ENCODE results near the gene PLA2G4E. TPM values are rescaled to one million over a fixed set of nuclear protein-coding genes. Genes with fewer than 3 reads are reported as not detected.

Gene PLA2G4E
- total and polyA plus RNA-seq, 11 donors: 0.01 to 1.1 (median 0.05) TPM; not detected in 6

- DNase-seq: no peak
- Histone ChIP-seq H3K27me3 (peaks cover 0 to 3% (median 0%) of the 10 kb centered on the region in 9 donors), H3K4me3 (no peak overlapping the region), H3K27ac (no peak overlapping the region), H3K36me3 (no peaks in the 10 kb centered on the region), H3K9me3 (no peaks in the 10 kb centered on the region), H3K4me1 (no peaks in the 10 kb centered on the region)
- 60 to 83% (median 70%) methylated on average over 4 of the region's 4 CpGs for WGBS, 4 donors
- TF ChIP-seq CTCF (IDR thresholded peaks at IDR 0.05) (no peak), POLR2A (IDR thresholded peaks at IDR 0.05) (no peak)
- ATAC-seq: no peak
- intact Hi-C loops (cut with DNase I): loop anchor here in 1 of 10 donors (5.0 kb wide), 1 partner anchor 46 kb away; no protein-coding TSS in a partner anchor
Observed at GRCh38 chr15:42001236-42001635, 19.6 kb downstream of the PLA2G4E start.

GRCh38 chr15:41999290-42000285 is 21.3 kb downstream of the PLA2G4E start:
- H3K9me3 ChIP-seq: no peaks in the 10 kb centered on the region
- intact Hi-C loops (cut with DNase I): loop anchor here in 3 of 10 donors (5.0 to 10.0 kb wide), 2 partner anchors 48 to 135 kb away; no protein-coding TSS in a partner anchor
- TF ChIP-seq POLR2A (IDR thresholded peaks at IDR 0.05): no peak
- TF ChIP-seq CTCF (IDR thresholded peaks at IDR 0.05): no peak
- no peaks in the 10 kb centered on the region for H3K4me1 ChIP-seq
- H3K36me3 ChIP-seq: no peaks in the 10 kb centered on the region
- peak in 1 of 4 donors; percentile 29 for ATAC-seq
- WGBS, 4 donors: 85 to 87% (median 86%) methylated on average over 14 to 15 of the region's 15 CpGs
- no peak overlapping the region for H3K4me3 ChIP-seq
- peaks cover 0 to 3% (median 0%) of the 10 kb centered on the region in 9 donors for H3K27me3 ChIP-seq
- no peak overlapping the region for H3K27ac ChIP-seq
- no peak for DNase-seq

- no peaks in the 10 kb centered on the region for H3K36me3 ChIP-seq
- DNase-seq (no peak), ATAC-seq (no peak)
- intact Hi-C loops (cut with DNase I): loop anchor here in 2 of 10 donors (10.0 kb wide), 1 partner anchor 137 kb away; no protein-coding TSS in a partner anchor
- H3K4me3 ChIP-seq: no peak overlapping the region
- H3K9me3 ChIP-seq: no peaks in the 10 kb centered on the region
- H3K4me1 ChIP-seq: peaks cover 0 to 10% (median 0%) of the 10 kb centered on the region in 12 donors
- TF ChIP-seq CTCF (IDR thresholded peaks at IDR 0.05) (no peak), POLR2A (IDR thresholded peaks at IDR 0.05) (no peak)
- peaks cover 0 to 3% (median 0%) of the 10 kb centered on the region in 9 donors for H3K27me3 ChIP-seq
- no peak overlapping the region for H3K27ac ChIP-seq
- 54 to 83% (median 70%) methylated on average over 3 of the region's 3 CpGs for WGBS, 4 donors
Observed at GRCh38 chr15:41997845-41998244, 23.0 kb downstream of the PLA2G4E start.

Measured in heart left ventricle (tissue), 16 donors.